Stimulated activated CD8-positive, alpha-beta memory T cell treated with anti-CD3 and anti-CD28 coated beads, Interleukin-4, amount 100 ng/mL, for 48 hours (primary cell): ENCODE data around the gene NBAS.
"Not testable (repeated sequence)": the region's sequence is repeated elsewhere in the genome, so short reads cannot be mapped to it uniquely, and the experiment has no call there.

Source experiments
- DNase-seq: peaks from one replicate; pipeline ENCODE4 v3.0.0-alpha.2; 2020

NBAS gene

GRCh38 chr2:15250946-15251345 lies 310.2 kb downstream of the NBAS start:
- not testable (repeated sequence) for DNase-seq

- DNase-seq: no peak
Observed at GRCh38 chr2:15246870-15247269, 314.3 kb downstream of the NBAS start.

- DNase-seq: no peak
Observed at GRCh38 chr2:15243762-15244161, 317.4 kb downstream of the NBAS start.

- no peak for DNase-seq
Observed at GRCh38 chr2:15242936-15243461, 318.1 kb downstream of the NBAS start.

GRCh38 chr2:15241929-15242328 lies 319.2 kb downstream of the NBAS start:
- DNase-seq: no peak

- DNase-seq: no peak
Observed at GRCh38 chr2:15241201-15241600, 319.9 kb downstream of the NBAS start.

GRCh38 chr2:15238028-15238427 lies 323.1 kb downstream of the NBAS start:
- no peak for DNase-seq

GRCh38 chr2:15230599-15231192 lies 330.4 kb downstream of the NBAS start:
- no peak for DNase-seq

- no peak for DNase-seq
Observed at GRCh38 chr2:15226661-15227060, 334.5 kb downstream of the NBAS start.

- no peak for DNase-seq
Observed at GRCh38 chr2:15225131-15225530, 336.0 kb downstream of the NBAS start.

- DNase-seq: no peak
Observed at GRCh38 chr2:15224641-15225040, 336.5 kb downstream of the NBAS start.

- no peak for DNase-seq
Observed at GRCh38 chr2:15223887-15224286, 337.2 kb downstream of the NBAS start.

GRCh38 chr2:15222856-15223255 lies 338.3 kb downstream of the NBAS start:
- DNase-seq: no peak

- no peak for DNase-seq
Observed at GRCh38 chr2:15220603-15221002, 340.5 kb downstream of the NBAS start.

- DNase-seq: no peak
Observed at GRCh38 chr2:15218423-15219086, 342.6 kb downstream of the NBAS start.

- DNase-seq: no peak
Observed at GRCh38 chr2:15212249-15212648, 348.9 kb downstream of the NBAS start.

GRCh38 chr2:15210542-15210941 lies 350.6 kb downstream of the NBAS start:
- DNase-seq: not testable (repeated sequence)

- no peak for DNase-seq
Observed at GRCh38 chr2:15206419-15206818, 354.7 kb downstream of the NBAS start.

- no peak for DNase-seq
Observed at GRCh38 chr2:15205562-15205961, 355.6 kb downstream of the NBAS start.

- DNase-seq: no peak
Observed at GRCh38 chr2:15201009-15201408, 360.1 kb downstream of the NBAS start.

GRCh38 chr2:15200581-15200980 lies 360.6 kb downstream of the NBAS start:
- no peak for DNase-seq

GRCh38 chr2:15198051-15198450 lies 363.1 kb downstream of the NBAS start:
- DNase-seq: no peak

- no peak for DNase-seq
Observed at GRCh38 chr2:15195813-15196212, 365.3 kb downstream of the NBAS start.

- DNase-seq: no peak
Observed at GRCh38 chr2:15191789-15192188, 369.3 kb downstream of the NBAS start.

GRCh38 chr2:15189216-15189615 lies 371.9 kb downstream of the NBAS start:
- DNase-seq: no peak
